Smooth muscle cell of trachea (primary cell): Measurements from ENCODE around the gene MPO. TPM values are rescaled to one million over a fixed set of nuclear protein-coding genes. Genes with fewer than 3 reads are reported as not detected.

ENCODE experiments used
- total RNA-seq: library from RNA; depleted of rRNA; stranded (reverse); fragments of >200 nt; gene quantifications from 2 replicates; pipeline ENCODE4 v1.2.1, GENCODE V29; 2014

The MPO gene
- total RNA-seq, result 0.15 and 0.17 TPM in 2 replicates

GRCh38 chr17:58280480-58281217 is at the start of gene MPO:
Gene MPO, minus strand, starts transcription at chr17:58280935. Its CDS starts 177 bp downstream, at chr17:58280758.

GRCh38 chr17:58328195-58329034 is 47.7 kb upstream of the MPO start, which contains the start of gene TSPOAP1:
Gene TSPOAP1, minus strand, starts transcription at chr17:58328795. Its CDS starts 875 bp downstream, at chr17:58327920.

GRCh38 chr17:58238147-58238634 is 42.5 kb downstream of the MPO start, which contains the start of gene LPO:
Gene LPO, plus strand, starts transcription at chr17:58238584. Its CDS starts 4,396 bp downstream, at chr17:58242980.

Other genes starting within 250 kb of the MPO start
- gene DYNLL2, start 197.5 kb downstream of the MPO start, total RNA-seq, result 15.1 and 22.0 TPM in 2 replicates
- under 0.01 TPM in 1 of 2 replicates, not detected in the other for gene OR4D1, start 132.6 kb downstream of the MPO start, total RNA-seq
- not detected in 2 replicates for gene OR4D2, start 114.0 kb downstream of the MPO start, total RNA-seq
- gene EPX, start 88.2 kb downstream of the MPO start, total RNA-seq, result not detected in 2 replicates
- gene MKS1, start 61.7 kb downstream of the MPO start, total RNA-seq, result 13.1 and 19.5 TPM in 2 replicates
- gene LPO, start 42.4 kb downstream of the MPO start, total RNA-seq, result not detected in 2 replicates
- gene TSPOAP1, start 47.9 kb upstream of the MPO start, total RNA-seq, result 0.15 and 0.50 TPM in 2 replicates
- gene SUPT4H1, start 71.3 kb upstream of the MPO start, total RNA-seq, result 36.2 and 48.4 TPM in 2 replicates
- gene RNF43, start 136.6 kb upstream of the MPO start, total RNA-seq, result under 0.01 TPM in 2 replicates
- gene HSF5, start 207.5 kb upstream of the MPO start, total RNA-seq, result under 0.01 TPM in 1 of 2 replicates, not detected in the other
- 55.2 and 70.3 TPM in 2 replicates for gene MTMR4, start 233.7 kb upstream of the MPO start, total RNA-seq